ENCODE data around the gene KIF1A.
"Not testable (repeated sequence)": the region's sequence is repeated elsewhere in the genome, so short reads cannot be mapped to it uniquely, and the experiment has no call there.

KIF1A gene

DNA sequence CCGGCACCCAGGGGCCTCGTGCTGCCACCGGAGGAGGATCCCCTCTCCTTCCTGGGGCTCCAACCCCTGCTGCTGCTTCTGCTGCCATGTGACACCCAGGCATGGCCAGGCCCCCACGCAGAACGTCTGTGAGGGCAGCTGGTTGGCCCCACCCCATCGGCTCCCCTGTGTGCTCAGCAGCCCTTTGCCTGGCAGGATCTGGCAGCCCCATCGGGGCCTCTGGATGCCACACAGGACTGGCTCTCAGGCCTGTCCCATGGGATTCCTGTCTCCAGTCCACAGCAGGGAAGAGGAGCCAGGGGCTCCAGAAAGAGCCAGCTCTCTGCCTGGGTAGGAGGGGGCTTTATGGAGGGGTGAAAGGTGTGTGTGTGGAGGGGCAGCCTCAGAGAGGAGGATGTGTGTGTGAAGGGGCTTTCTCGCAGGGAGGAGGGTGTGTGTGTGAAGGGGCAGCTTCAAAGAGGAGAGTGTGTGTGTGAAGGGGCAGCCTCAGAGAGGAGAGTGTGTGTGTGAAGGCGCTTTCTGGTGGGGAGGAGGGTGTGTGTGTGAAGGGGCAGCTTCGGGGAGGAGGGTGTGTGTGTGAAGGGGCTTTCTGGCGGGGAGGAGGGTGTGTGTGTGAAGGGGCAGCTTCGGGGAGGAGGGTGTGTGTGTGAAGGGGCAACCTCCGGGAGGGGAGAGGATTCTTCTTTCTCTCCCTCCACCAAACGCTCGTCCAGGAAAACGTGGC, 145.4 kb downstream of the KIF1A start:
- H3K4me3 ChIP-seq (ENCODE audit: control insufficient read depth, low read depth, low read length); DNase-seq (ENCODE audit: low read depth): not testable (repeated sequence)

DNA sequence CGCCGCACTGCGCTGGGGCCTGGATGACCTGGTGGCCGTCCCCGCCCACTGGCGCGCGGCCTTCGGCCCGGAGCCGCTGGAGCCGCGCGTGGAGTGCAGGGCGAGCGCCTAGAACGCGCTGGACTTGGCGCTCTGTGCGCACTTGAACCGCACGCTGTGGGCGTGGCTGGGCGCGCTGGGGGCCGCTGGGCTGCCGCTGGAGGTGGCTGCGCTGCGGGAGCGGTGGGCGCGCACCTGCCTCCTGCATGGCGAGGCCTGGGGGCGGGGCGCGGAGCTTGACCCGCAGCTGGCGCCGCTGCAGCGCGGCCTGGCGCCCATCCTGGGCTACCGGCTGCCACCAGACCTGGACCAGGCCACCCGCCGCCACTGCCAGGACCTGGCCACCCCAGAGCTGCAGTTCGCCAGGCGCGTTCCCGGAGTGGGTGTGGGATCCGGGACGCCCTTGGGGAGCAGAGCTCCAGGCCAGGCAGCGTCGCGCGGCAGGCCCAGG, 147.3 kb downstream of the KIF1A start:
- DNase-seq (ENCODE audit: low read depth) = no peak
- TF ChIP-seq, protein P1, sequence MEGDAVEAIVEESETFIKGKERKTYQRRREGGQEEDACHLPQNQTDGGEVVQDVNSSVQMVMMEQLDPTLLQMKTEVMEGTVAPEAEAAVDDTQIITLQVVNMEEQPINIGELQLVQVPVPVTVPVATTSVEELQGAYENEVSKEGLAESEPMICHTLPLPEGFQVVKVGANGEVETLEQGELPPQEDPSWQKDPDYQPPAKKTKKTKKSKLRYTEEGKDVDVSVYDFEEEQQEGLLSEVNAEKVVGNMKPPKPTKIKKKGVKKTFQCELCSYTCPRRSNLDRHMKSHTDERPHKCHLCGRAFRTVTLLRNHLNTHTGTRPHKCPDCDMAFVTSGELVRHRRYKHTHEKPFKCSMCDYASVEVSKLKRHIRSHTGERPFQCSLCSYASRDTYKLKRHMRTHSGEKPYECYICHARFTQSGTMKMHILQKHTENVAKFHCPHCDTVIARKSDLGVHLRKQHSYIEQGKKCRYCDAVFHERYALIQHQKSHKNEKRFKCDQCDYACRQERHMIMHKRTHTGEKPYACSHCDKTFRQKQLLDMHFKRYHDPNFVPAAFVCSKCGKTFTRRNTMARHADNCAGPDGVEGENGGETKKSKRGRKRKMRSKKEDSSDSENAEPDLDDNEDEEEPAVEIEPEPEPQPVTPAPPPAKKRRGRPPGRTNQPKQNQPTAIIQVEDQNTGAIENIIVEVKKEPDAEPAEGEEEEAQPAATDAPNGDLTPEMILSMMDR (IDR thresholded peaks at IDR 0.05; ENCODE audit: control insufficient read depth, insufficient read depth, low read depth, low read length, missing control alignments) = no peak
- no peak overlapping the region for H3K4me3 ChIP-seq (ENCODE audit: control insufficient read depth, low read depth, low read length)

DNA sequence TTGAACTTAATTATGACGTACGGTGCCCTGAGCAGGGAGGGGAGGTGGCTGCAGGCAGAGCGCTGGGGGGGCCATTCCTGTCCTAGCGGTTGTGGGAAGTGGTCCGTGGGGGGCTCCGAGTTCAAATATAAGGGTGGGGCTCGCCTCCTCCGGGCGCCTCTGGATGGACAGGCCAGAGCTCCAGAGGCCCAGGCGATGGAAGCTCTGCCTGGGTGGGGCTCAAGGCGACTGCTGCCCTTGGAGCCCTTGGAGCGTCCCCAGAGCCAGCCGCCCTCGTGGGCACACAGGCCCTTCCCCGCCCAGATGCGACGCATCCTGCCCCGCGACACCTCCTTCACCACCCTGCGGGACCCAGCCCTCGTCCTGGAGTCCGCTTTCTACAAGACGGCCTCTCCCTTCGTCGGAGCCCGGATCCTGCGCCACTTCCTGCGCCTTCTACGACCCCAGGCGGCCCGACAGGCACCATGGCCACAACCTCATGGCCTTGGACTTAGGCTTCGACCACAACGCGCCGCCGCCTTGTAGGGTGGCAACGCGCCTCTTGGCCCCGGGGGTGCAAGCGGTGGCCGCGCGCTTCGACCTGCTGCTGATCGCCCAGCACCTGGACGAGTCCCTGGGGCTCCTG, 147.8 kb downstream of the KIF1A start:
- no peak for DNase-seq (ENCODE audit: low read depth)
- TF ChIP-seq, protein P1 (IDR thresholded peaks at IDR 0.05; ENCODE audit: control insufficient read depth, insufficient read depth, low read depth, low read length, missing control alignments) = no peak
- H3K4me3 ChIP-seq (ENCODE audit: control insufficient read depth, low read depth, low read length) = no peak overlapping the region

DNA sequence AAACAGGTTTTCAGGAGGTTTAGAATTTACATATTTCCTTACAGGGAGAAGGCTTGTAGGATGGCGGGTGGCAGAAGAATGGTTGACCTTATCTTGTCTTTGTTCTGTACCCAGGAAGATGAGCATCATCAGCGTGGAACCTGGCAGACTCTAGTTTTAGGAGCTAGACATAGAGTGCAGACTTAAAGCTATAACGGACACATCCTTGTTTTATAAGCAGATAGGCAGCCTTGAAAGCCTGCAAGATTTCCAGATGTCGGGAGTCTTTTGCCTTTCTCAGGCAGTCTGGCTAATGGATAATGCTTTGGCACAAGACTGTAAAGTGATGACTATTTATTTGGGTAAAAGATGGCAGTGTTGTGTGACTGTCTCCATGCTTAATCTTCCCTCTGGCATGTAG, 149.1 kb downstream of the KIF1A start:
- DNase-seq (ENCODE audit: low read depth) = no peak
- TF ChIP-seq, protein P1 (IDR thresholded peaks at IDR 0.05; ENCODE audit: control insufficient read depth, insufficient read depth, low read depth, low read length, missing control alignments) = no peak
- no peak overlapping the region for H3K4me3 ChIP-seq (ENCODE audit: control insufficient read depth, low read depth, low read length)

DNA sequence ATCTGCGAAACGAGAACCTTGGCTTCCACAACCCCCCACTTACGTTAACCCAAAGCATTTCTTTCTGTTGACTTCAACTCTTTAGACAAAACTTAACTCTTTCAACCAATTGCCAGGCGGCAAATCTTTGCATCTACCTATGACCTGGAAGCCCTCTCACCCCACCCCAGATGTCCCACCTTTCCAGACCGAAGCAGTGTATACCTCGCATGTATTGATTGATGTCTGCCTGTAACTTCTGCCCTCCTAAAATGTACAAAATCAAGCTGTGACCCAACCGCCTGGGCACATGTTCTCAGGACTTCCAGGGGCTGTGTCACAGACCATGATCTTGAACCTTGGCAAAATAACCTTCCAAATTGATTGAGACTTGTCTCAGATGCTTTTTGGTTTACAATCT, 149.6 kb downstream of the KIF1A start:
- TF ChIP-seq, protein P1 (IDR thresholded peaks at IDR 0.05; ENCODE audit: control insufficient read depth, insufficient read depth, low read depth, low read length, missing control alignments) = no peak
- no peak overlapping the region for H3K4me3 ChIP-seq (ENCODE audit: control insufficient read depth, low read depth, low read length)
- DNase-seq (ENCODE audit: low read depth) = no peak

DNA sequence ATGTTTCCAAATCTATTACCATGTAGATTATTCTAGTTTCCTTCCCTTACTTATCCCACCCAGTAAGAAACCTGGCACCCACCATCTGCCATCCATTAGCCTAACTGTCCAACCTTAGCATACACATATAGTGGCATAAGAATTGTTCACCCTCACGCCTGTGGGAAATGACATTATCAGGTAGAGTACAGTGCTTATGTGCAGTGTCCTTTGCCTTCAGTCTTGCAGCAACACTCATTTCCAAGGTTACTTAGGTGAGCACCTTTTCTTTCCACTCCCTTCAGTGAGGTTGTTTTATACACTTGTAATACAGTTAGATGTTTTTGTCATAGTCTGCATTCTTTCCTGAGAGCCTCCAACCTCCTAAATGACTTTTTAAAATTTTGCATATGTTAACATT, 155.4 kb downstream of the KIF1A start:
- H3K4me3 ChIP-seq (ENCODE audit: control insufficient read depth, low read depth, low read length) = no peak overlapping the region

More for the DNA sequence above, 155.4 kb downstream of the KIF1A start:
- TF ChIP-seq, protein P1 (IDR thresholded peaks at IDR 0.05; ENCODE audit: control insufficient read depth, insufficient read depth, low read depth, low read length, missing control alignments) = no peak
- no peak for DNase-seq (ENCODE audit: low read depth)

All from AG09309 (cell line).